K562 (cell line): ENCODE measurements around the gene OOEP. TPM values are rescaled to one million over a fixed set of nuclear protein-coding genes. Genes with fewer than 3 reads are reported as not detected.

Source experiments
- ATAC-seq: fragments of 200-7000 bp; cut with Tn5 transposase; 3 replicates; pipeline ENCODE4 v1.9.1; 2020; ENCODE audit warnings: moderate library complexity
- BruUV-seq: library from RNA; stranded (reverse); fragments of 400-500 nt; replicated peaks from 2 replicates; lab custom pipeline; 2021; lab: Mats Ljungman, UMichigan
- CTCF ChIA-PET: fragments of 300-600 bp; formaldehyde crosslinking; extraction: SDS; loops from one replicate; lab custom pipeline; 2021; ENCODE audit warnings: low intra/inter-chr PET ratio; lab: Yijun Ruan, JAX
- POLR2A ChIA-PET: fragments of 300-600, 350-650 bp; sonication (Branson Sonifier 250); formaldehyde crosslinking; extraction: SDS; loops from one replicate; lab custom pipeline; 2021; ENCODE audit warnings: antibody characterized with exemption, inconsistent platforms; lab: Yijun Ruan, JAX
- DNase-seq, 4 experiments: peaks; one replicate each; pipeline versions ENCODE4 v3.0.0 to v3.0.0-alpha.2; 2011 to 2018; ENCODE audit warnings: low spot score in 3 of 4, mixed read lengths in 3 of 4; ENCODE audit errors: extremely low read depth in 1 of 4
- FAIRE-seq: peaks from 2 replicates; lab custom pipeline; 2011; peaks lifted over from hg19 to GRCh38; lab: Jason Lieb, UNC
- H2AFZ ChIP-seq: 2 replicates; pipeline ENCODE4 v1.6.0; 2011; ENCODE audit warnings: low read depth, low read length, control low read depth, inconsistent platforms
- H3K27ac ChIP-seq: fragments of 200-600 bp; 3 replicates; pipeline ENCODE4 v1.8.0; 2011; ENCODE audit warnings: low read depth, mild to moderate bottlenecking, control low read depth, inconsistent platforms, low read length, moderate library complexity, mixed read lengths; ENCODE audit errors: extremely low read depth
- H3K27me3 ChIP-seq, 2 experiments: fragments of 300-600 bp in 1 of 2; 2 replicates in 1 of 2; 3 replicates in 1 of 2; pipeline versions ENCODE4 v1.6.0 to v1.8.0; 2011; ENCODE audit warnings: inconsistent platforms in 2 of 2, low read length in 2 of 2, mild to moderate bottlenecking in 1 of 2, mixed read lengths in 1 of 2, moderate library complexity in 1 of 2; ENCODE audit not compliant: control insufficient read depth in 2 of 2, insufficient read depth in 2 of 2
- H3K36me3 ChIP-seq: fragments of 300-600 bp; 3 replicates; pipeline ENCODE4 v1.8.0; 2011; ENCODE audit warnings: mild to moderate bottlenecking, low read length, inconsistent platforms; ENCODE audit not compliant: control insufficient read depth, insufficient read depth
- H3K4me1 ChIP-seq, 2 experiments: fragments of 200-600 bp in 1 of 2; replicated peaks in 1 of 2; 2 replicates in 1 of 2; 3 replicates in 1 of 2; pipeline versions ENCODE4 v1.5.1 to v1.8.0; 2011; ENCODE audit warnings: inconsistent platforms in 2 of 2, low read length in 2 of 2, mild to moderate bottlenecking in 1 of 2, mixed read lengths in 1 of 2, moderate library complexity in 1 of 2; ENCODE audit not compliant: control insufficient read depth in 2 of 2, insufficient read depth in 2 of 2
- H3K4me2 ChIP-seq: 2 replicates; pipeline ENCODE4 v1.6.1; 2011; ENCODE audit warnings: low read length, control low read depth, inconsistent platforms, mixed read lengths; ENCODE audit not compliant: insufficient read depth
- H3K4me3 ChIP-seq: fragments of 200-600 bp; sonication (generic), shearing (Covaris generic); 2 replicates; pipeline ENCODE4 v1.5.1; 2016; ENCODE audit warnings: control low read depth, inconsistent platforms
- H3K79me2 ChIP-seq: fragments of 200-600 bp; 3 replicates; pipeline ENCODE4 v1.8.0; 2011; ENCODE audit warnings: low read length, inconsistent platforms; ENCODE audit not compliant: control insufficient read depth, insufficient read depth
- H3K9ac ChIP-seq, 2 experiments: 2 replicates each; pipeline versions ENCODE4 v1.6.0 to v1.6.1; 2011; ENCODE audit warnings: low read depth in 2 of 2, low read length in 2 of 2, control low read depth in 1 of 2, inconsistent platforms in 1 of 2, mild to moderate bottlenecking in 1 of 2, mixed read lengths in 1 of 2; ENCODE audit not compliant: insufficient read depth in 1 of 2
- H3K9me1 ChIP-seq: one replicate; pipeline ENCODE4 v1.6.0; 2011; ENCODE audit warnings: inconsistent platforms, mild to moderate bottlenecking, low read length, moderate library complexity; ENCODE audit not compliant: control insufficient read depth, insufficient read depth
- H3K9me3 ChIP-seq: replicated peaks from 2 replicates; pipeline ENCODE4 v1.5.1; 2011; ENCODE audit warnings: low read depth, low read length, inconsistent platforms; ENCODE audit not compliant: control insufficient read depth, insufficient read depth
- H4K20me1 ChIP-seq: replicated peaks from 2 replicates; pipeline ENCODE4 v1.6.1; 2011; ENCODE audit warnings: low read length, inconsistent platforms, mixed read lengths; ENCODE audit not compliant: control insufficient read depth, insufficient read depth
- GATA2 ChIP-seq: sonication (generic); formaldehyde crosslinking; IDR thresholded peaks from 2 replicates; pipeline ENCODE4 v1.4.0; 2020; ENCODE audit warnings: mild to moderate bottlenecking, missing genetic modification reagents
- MBD1 ChIP-seq: fragments of 250-450 bp; sonication (Bioruptor Pico); IDR thresholded peaks from 2 replicates; pipeline ENCODE4 v1.8.0; 2022; ENCODE audit warnings: inconsistent platforms
- NCOA2 ChIP-seq, 2 experiments: fragments of 450-650 bp; IDR thresholded peaks; 2 replicates each; pipeline ENCODE4 v1.6.1; 2018; ENCODE audit warnings: mild to moderate bottlenecking in 2 of 2, moderate library complexity in 1 of 2; ENCODE audit not compliant: partially characterized antibody in 2 of 2
- NFATC3 ChIP-seq: fragments of 450-650 bp; IDR thresholded peaks from 2 replicates; pipeline ENCODE4 v1.6.1; 2017; ENCODE audit warnings: mild to moderate bottlenecking
- NFIC ChIP-seq: fragments of 450-650 bp; IDR thresholded peaks from 2 replicates; pipeline ENCODE4 v1.6.1; 2017; ENCODE audit warnings: mild to moderate bottlenecking, inconsistent platforms
- PHF20 ChIP-seq: fragments of 450-650 bp; IDR thresholded peaks from 2 replicates; pipeline ENCODE4 v1.6.1; 2018; ENCODE audit not compliant: partially characterized antibody
- RCOR1 ChIP-seq, 2 experiments: IDR thresholded peaks; 2 replicates each; pipeline ENCODE4 v1.6.1; 2012; ENCODE audit warnings: low read depth in 2 of 2, low read length in 2 of 2, borderline replicate concordance in 1 of 2, improper control_type of control experiment in 1 of 2
- RNF2 ChIP-seq: sonication (generic); IDR thresholded peaks from 2 replicates; pipeline ENCODE4 v1.6.1; 2016
- TSC22D4 ChIP-seq: fragments of 450-650 bp; IDR thresholded peaks from 2 replicates; pipeline ENCODE4 v1.6.1; 2016; ENCODE audit warnings: missing genetic modification characterization, missing biosample characterization, control low read depth
- ZNF445 ChIP-seq: fragments of 250-450 bp; sonication (Bioruptor Pico); IDR thresholded peaks from 2 replicates; pipeline ENCODE4 v1.4.0; 2020; ENCODE audit warnings: low read depth, mild to moderate bottlenecking, moderate library complexity
- ZNF740 ChIP-seq, 3 experiments: fragments of 200-800 bp in 1 of 3; sonication (Bioruptor generic) in 1 of 3; sonication (generic) in 1 of 3; formaldehyde crosslinking in 1 of 3; IDR thresholded peaks; 2 replicates each; pipeline versions ENCODE4 v1.6.1 to v1.8.0; 2016 to 2022; ENCODE audit warnings: mild to moderate bottlenecking in 2 of 3, missing compliant biosample characterization in 2 of 3, missing genetic modification characterization in 2 of 3, missing genetic modification reagents in 1 of 3
- WGBS: fragments of 100-300 bp; shearing (Covaris generic); methylation state at CpG from one replicate; pipeline ENCODE4 v1.1.6; 2016; ENCODE audit warnings: low coverage, mixed read lengths; ENCODE audit not compliant: insufficient coverage; ENCODE audit errors: missing lambda C conversion rate; 5-methylcytosine and 5-hydroxymethylcytosine counted together
- in situ Hi-C: fragments of 300-500 bp; cut with MboI; formaldehyde crosslinking; loops from 4 replicates; pipeline ENCODE4 v1.15.0; 2018; ENCODE audit warnings: inconsistent platforms, mixed read lengths
- intact Hi-C: fragments of 100-400 bp; cut with micrococcal nuclease; formaldehyde crosslinking; loops from 2 replicates; pipeline ENCODE4 v1.14.2; 2022
- polyA plus RNA-seq, 8 experiments: library from polyadenylated mRNA; depleted of rRNA in 4 of 8; stranded (reverse) in 5 of 8; unstranded in 3 of 8; fragments of >200 nt; fragmentation: Nextera tagmentation in 2 of 8; fragmentation: Illumina TruSeq in 1 of 8; extraction: Ambion mirVana in 2 of 8; extraction: Trizol in 1 of 8; gene quantifications; 2 replicates each; pipeline versions ENCODE4 v1.2.1 to v1.2.3, GENCODE V29; 2011 to 2014; ENCODE audit warnings: inconsistent platforms in 1 of 8, missing spikeins in 1 of 8
- total RNA-seq, 7 experiments: library from RNA; depleted of rRNA in 6 of 7; stranded (reverse); fragments of >200 nt in 6 of 7; fragmentation: Illumina TruSeq in 2 of 7; extraction: Trizol in 2 of 7; gene quantifications; 2 replicates each; pipeline versions ENCODE4 v1.2.1 to v1.2.3, GENCODE V29; 2011 to 2021; ENCODE audit warnings: low replicate concordance in 1 of 7

The OOEP gene
- total and polyA plus RNA-seq, 9 of the 15 experiments (the other 6 are each of a cell fraction or from before 2014, with no cell fraction given): not detected

- Histone ChIP-seq H3K4me2 (no peak overlapping the region), H3K27me3 (peaks cover 0 to 19% of the 10 kb centered on the region in 2 experiments; a peak in 3 of 5 replicates), H3K4me3 (no peak overlapping the region), H4K20me1 (no peaks in the 10 kb centered on the region), H2AFZ (0 out of 2 replicates have a peak overlapping the region, but pooled peaks have one; percentile 9), H3K9me1 (no peaks in the 10 kb centered on the region), H3K27ac (no peak overlapping the region), H3K79me2 (no peaks in the 10 kb centered on the region), H3K9ac (no peak overlapping the region), H3K4me1 (peaks cover 3 to 16% of the 10 kb centered on the region in 2 experiments; a peak in 3 of 5 replicates), H3K36me3 (no peaks in the 10 kb centered on the region), H3K9me3 (no peaks in the 10 kb centered on the region)
- intact Hi-C loops (no loop called here), in situ Hi-C loops (no loop called here)
- ChIA-PET CTCF (no interaction called here), POLR2A (no interaction called here)
- TF ChIP-seq PHF20 (no peak), ZNF445 (no peak), NFIC (peak; percentile 35; the same call in 1 of the 2 replicates)
- BruUV-seq: no TSS peak
- ATAC-seq (no peak), FAIRE-seq (no peak), DNase-seq (no peak)
- 56% methylated on average over 24 of the region's 31 CpGs for WGBS
Measured at GRCh38 chr6:73362869-73363536, 6.7 kb downstream of the OOEP start.

- H3K9me3 ChIP-seq: no peaks in the 10 kb centered on the region
- no peak within 1 kb of the TSS for H3K4me2 ChIP-seq
- in situ Hi-C loops (no loop called here), intact Hi-C loops (no loop called here)
- WGBS: 41% methylated on average over 22 of the region's 23 CpGs
- peaks cover 0 to 15% of the 10 kb centered on the region in 2 experiments; a peak in 3 of 5 replicates for H3K27me3 ChIP-seq
- ChIA-PET POLR2A (no interaction called here), CTCF (no interaction called here)
- no peaks in the 10 kb centered on the region for H3K36me3 ChIP-seq
- H3K9ac ChIP-seq: no peak within 1 kb of the TSS
- no peaks in the 10 kb centered on the region for H3K9me1 ChIP-seq
- H3K79me2 ChIP-seq: no peaks in the 10 kb centered on the region
- H3K4me3 ChIP-seq: no peak within 1 kb of the TSS
- H4K20me1 ChIP-seq: no peaks in the 10 kb centered on the region
- DNase-seq (no peak), FAIRE-seq (no peak), ATAC-seq (0 out of 3 replicates have a peak, but pooled peaks have one; percentile 14)
- no peak within 1 kb of the TSS for H3K27ac ChIP-seq
- BruUV-seq: no TSS peak
- H2AFZ ChIP-seq: 0 out of 2 replicates have a peak within 1 kb of the TSS, but pooled peaks have one; percentile 9
- H3K4me1 ChIP-seq: peaks cover 0 to 12% of the 10 kb centered on the region in 2 experiments; a peak in 1 of 5 replicates
- TF ChIP-seq ZNF740 (CRISPR knock-in tag; IDR thresholded peaks at IDR 0.05) (no peak), ZNF740 (tag; IDR thresholded peaks at IDR 0.05) (no peak), RCOR1 (IDR thresholded peaks at IDR 0.05; ENCODE audit: borderline replicate concordance in 1 of 2, low read depth in 2 of 2, low read length in 2 of 2) (no peak), NFATC3 (no peak), MBD1 (CRISPR knock-in tag) (no peak), NCOA2 (IDR thresholded peaks at IDR 0.05; ENCODE audit: partially characterized antibody in 2 of 2) (no peak), TSC22D4 (tag) (no peak), GATA2 (no peak), RNF2 (no peak)
Measured at GRCh38 chr6:73362358-73362757, 7.3 kb downstream of the OOEP start, which contains the start of gene KHDC3L. TSS of gene KHDC3L (plus strand) at chr6:73362658. CDS start at chr6:73362730, 72 bp downstream.
